MM.1S (cell line): ENCODE measurements around the gene ZNF35.

Experiments
- DNase-seq: peaks from one replicate; pipeline ENCODE4 v3.0.0-alpha.2; 2015
- H2AFZ ChIP-seq: fragments of 300-600 bp; sonication (generic); 2 replicates; pipeline ENCODE4 v1.6.0; 2016; ENCODE audit warnings: antibody characterized with exemption, low read length
- H3F3A ChIP-seq: fragments of 300-600 bp; sonication (generic); 2 replicates; pipeline ENCODE4 v1.6.1; 2016; ENCODE audit warnings: mild to moderate bottlenecking, antibody characterized with exemption, low read length, moderate library complexity, mixed read lengths; ENCODE audit not compliant: insufficient read depth
- H3K27ac ChIP-seq: fragments of 300-600 bp; sonication (generic); 2 replicates; pipeline ENCODE4 v1.5.1; 2016; ENCODE audit warnings: mild to moderate bottlenecking, low read length
- H3K27me3 ChIP-seq: fragments of 300-600 bp; sonication (generic); replicated peaks from 2 replicates; pipeline ENCODE4 v1.6.0; 2016; ENCODE audit warnings: low read length; ENCODE audit not compliant: insufficient read depth
- H3K36me3 ChIP-seq: fragments of 300-600 bp; sonication (generic); replicated peaks from 2 replicates; pipeline ENCODE4 v1.6.1; 2016; ENCODE audit warnings: mild to moderate bottlenecking, low read length, mixed read lengths; ENCODE audit not compliant: insufficient read depth
- H3K4me1 ChIP-seq: fragments of 300-600 bp; sonication (generic); 2 replicates; pipeline ENCODE4 v1.6.1; 2016; ENCODE audit warnings: low read length, mixed read lengths
- H3K4me2 ChIP-seq: fragments of 300-600 bp; sonication (generic); 2 replicates; pipeline ENCODE4 v1.6.0; 2016; ENCODE audit warnings: low read depth, low read length
- H3K4me3 ChIP-seq: fragments of 300-600 bp; sonication (generic); 2 replicates; pipeline ENCODE4 v1.5.1; 2016; ENCODE audit warnings: low read length, mixed read lengths
- H3K79me2 ChIP-seq: fragments of 300-600 bp; sonication (generic); 2 replicates; pipeline ENCODE4 v1.6.1; 2016; ENCODE audit warnings: mixed run types, low read length, mixed read lengths
- H3K9ac ChIP-seq: fragments of 300-600 bp; sonication (generic); 2 replicates; pipeline ENCODE4 v1.6.1; 2016; ENCODE audit warnings: low read length, mixed read lengths
- H3K9me2 ChIP-seq: fragments of 300-600 bp; sonication (generic); replicated peaks from 2 replicates; pipeline ENCODE4 v1.6.1; 2016; ENCODE audit warnings: mild to moderate bottlenecking, low read length, mixed read lengths; ENCODE audit not compliant: insufficient read depth
- H3K9me3 ChIP-seq: fragments of 300-600 bp; sonication (generic); replicated peaks from 2 replicates; pipeline ENCODE4 v1.6.1; 2016; ENCODE audit warnings: mild to moderate bottlenecking, low read length, mixed read lengths; ENCODE audit not compliant: insufficient read depth
- H4K20me1 ChIP-seq: fragments of 300-600 bp; sonication (generic); 2 replicates; pipeline ENCODE4 v1.6.1; 2016; ENCODE audit warnings: mild to moderate bottlenecking, low read length, moderate library complexity, mixed read lengths; ENCODE audit not compliant: insufficient read depth
- EZH2 ChIP-seq: fragments of 300-600 bp; sonication (generic); optimal IDR thresholded peaks from 2 replicates; pipeline ENCODE3; 2017; ENCODE audit warnings: low read depth, mild to moderate bottlenecking, antibody characterized with exemption, low read length, mixed read lengths
- EZH2phosphoT487 ChIP-seq: fragments of 300-600 bp; sonication (generic); IDR thresholded peaks from 2 replicates; pipeline ENCODE4 v1.6.1; 2018; ENCODE audit warnings: antibody characterized with exemption, low read length
- TF ChIP-seq, protein P1 (sequence below): fragments of 300-600 bp; sonication (generic); IDR thresholded peaks from 2 replicates; pipeline ENCODE4 v1.5.1; 2016; ENCODE audit warnings: antibody characterized with exemption, low read length, mixed read lengths

ZNF35 gene

DNA sequence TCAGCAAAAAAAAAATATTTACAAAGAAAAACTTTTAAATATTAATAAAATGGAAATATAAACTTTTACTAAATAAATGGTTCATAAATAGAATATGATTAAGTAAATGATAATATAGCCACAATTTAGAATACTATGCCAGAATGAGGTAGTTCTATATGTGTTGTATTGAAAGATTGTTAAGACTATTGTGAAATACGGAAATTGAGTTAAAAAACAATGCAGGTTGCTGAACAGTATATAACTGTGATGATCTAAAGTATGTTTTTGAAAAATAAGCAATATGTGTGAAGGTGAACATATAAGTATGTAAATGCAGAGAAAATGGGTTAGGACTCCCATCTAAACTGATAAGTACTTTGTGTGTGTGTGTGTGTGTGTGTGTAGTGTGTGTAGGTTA lies 1.2 kb downstream of the ZNF35 start:
- Histone ChIP-seq H3K9me2 (no peaks in the 10 kb centered on the region), H2AFZ (no peak overlapping the region), H3K79me2 (peaks cover 31% of the 10 kb centered on the region), H3K4me2 (no peak overlapping the region), H3K36me3 (peaks cover 14% of the 10 kb centered on the region; the same call in 1 of the 2 replicates), H3K4me3 (no peak overlapping the region), H3F3A (no peaks in the 10 kb centered on the region), H3K27me3 (no peaks in the 10 kb centered on the region), H3K9ac (no peak overlapping the region), H3K4me1 (peaks cover 8% of the 10 kb centered on the region; the same call in 1 of the 2 replicates), H3K9me3 (no peaks in the 10 kb centered on the region), H4K20me1 (no peaks in the 10 kb centered on the region), H3K27ac (no peak overlapping the region)
- TF ChIP-seq, protein P1, sequence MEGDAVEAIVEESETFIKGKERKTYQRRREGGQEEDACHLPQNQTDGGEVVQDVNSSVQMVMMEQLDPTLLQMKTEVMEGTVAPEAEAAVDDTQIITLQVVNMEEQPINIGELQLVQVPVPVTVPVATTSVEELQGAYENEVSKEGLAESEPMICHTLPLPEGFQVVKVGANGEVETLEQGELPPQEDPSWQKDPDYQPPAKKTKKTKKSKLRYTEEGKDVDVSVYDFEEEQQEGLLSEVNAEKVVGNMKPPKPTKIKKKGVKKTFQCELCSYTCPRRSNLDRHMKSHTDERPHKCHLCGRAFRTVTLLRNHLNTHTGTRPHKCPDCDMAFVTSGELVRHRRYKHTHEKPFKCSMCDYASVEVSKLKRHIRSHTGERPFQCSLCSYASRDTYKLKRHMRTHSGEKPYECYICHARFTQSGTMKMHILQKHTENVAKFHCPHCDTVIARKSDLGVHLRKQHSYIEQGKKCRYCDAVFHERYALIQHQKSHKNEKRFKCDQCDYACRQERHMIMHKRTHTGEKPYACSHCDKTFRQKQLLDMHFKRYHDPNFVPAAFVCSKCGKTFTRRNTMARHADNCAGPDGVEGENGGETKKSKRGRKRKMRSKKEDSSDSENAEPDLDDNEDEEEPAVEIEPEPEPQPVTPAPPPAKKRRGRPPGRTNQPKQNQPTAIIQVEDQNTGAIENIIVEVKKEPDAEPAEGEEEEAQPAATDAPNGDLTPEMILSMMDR: no peak
- no peak for TF ChIP-seq EZH2
- no peak for TF ChIP-seq EZH2phosphoT487
- no peak for DNase-seq

DNA sequence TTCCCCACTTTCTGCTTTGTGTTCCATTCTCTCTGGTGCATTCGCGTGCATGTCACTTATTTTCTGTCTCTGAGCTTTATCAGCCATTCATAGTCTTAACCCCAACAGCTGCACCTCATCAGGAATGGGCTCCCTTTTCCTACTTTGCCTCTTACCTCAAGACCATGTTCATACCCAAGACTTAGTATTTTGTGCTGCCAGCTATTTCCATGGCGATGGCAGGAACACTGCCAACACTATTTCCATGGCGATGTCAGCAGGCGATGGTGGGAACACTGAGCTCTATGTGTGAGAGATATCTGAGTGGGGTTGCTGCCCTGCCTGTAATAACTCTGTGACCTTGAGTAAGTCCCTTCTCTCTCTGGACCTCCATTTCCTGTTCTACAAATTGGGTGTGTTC lies 5.5 kb downstream of the ZNF35 start:
- peaks cover 21% of the 10 kb centered on the region; the same call in 1 of the 2 replicates for H3K36me3 ChIP-seq
- no peak overlapping the region for H3K9ac ChIP-seq
- H3K27ac ChIP-seq: no peak overlapping the region
- no peak overlapping the region for H3K4me3 ChIP-seq
- H3F3A ChIP-seq: no peaks in the 10 kb centered on the region
- TF ChIP-seq EZH2 (no peak), EZH2phosphoT487 (no peak)
- TF ChIP-seq, protein P1: no peak
- no peaks in the 10 kb centered on the region for H4K20me1 ChIP-seq
- H3K9me3 ChIP-seq: no peaks in the 10 kb centered on the region
- H3K9me2 ChIP-seq: no peaks in the 10 kb centered on the region
- no peak for DNase-seq
- H3K79me2 ChIP-seq: peaks cover 23% of the 10 kb centered on the region
- 0 out of 2 replicates have a peak, but pooled peaks cover 2% of the 10 kb centered on the region for H3K4me1 ChIP-seq
- H2AFZ ChIP-seq: no peak overlapping the region
- H3K4me2 ChIP-seq: no peak overlapping the region
- no peaks in the 10 kb centered on the region for H3K27me3 ChIP-seq

DNA sequence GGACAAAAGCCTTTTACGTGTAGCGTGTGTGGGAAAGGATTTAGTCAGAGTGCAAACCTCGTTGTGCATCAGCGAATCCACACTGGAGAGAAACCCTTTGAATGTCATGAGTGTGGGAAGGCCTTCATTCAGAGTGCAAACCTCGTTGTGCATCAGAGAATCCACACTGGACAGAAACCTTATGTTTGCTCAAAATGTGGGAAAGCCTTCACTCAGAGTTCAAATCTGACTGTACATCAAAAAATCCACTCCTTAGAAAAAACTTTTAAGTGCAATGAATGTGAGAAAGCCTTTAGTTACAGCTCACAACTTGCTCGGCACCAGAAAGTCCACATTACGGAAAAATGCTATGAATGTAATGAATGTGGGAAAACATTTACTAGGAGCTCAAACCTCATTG lies 10.5 kb downstream of the ZNF35 start:
- no peak overlapping the region for H3K4me3 ChIP-seq
- no peaks in the 10 kb centered on the region for H3K9me2 ChIP-seq
- H3F3A ChIP-seq: no peaks in the 10 kb centered on the region
- H3K27ac ChIP-seq: no peak overlapping the region
- H3K79me2 ChIP-seq: peaks cover 4% of the 10 kb centered on the region; the same call in 1 of the 2 replicates
- H3K4me1 ChIP-seq: no peaks in the 10 kb centered on the region
- H2AFZ ChIP-seq: no peak overlapping the region
- H4K20me1 ChIP-seq: no peaks in the 10 kb centered on the region
- no peak for DNase-seq
- TF ChIP-seq EZH2: no peak
- no peak for TF ChIP-seq EZH2phosphoT487
- TF ChIP-seq, protein P1: no peak
- H3K9me3 ChIP-seq: no peaks in the 10 kb centered on the region
- H3K27me3 ChIP-seq: no peaks in the 10 kb centered on the region
- no peak overlapping the region for H3K9ac ChIP-seq
- H3K36me3 ChIP-seq: 0 out of 2 replicates have a peak, but pooled peaks cover 14% of the 10 kb centered on the region
- H3K4me2 ChIP-seq: no peak overlapping the region
